ENCODE results near the gene PHYHIPL. TPM values are rescaled to one million over a fixed set of nuclear protein-coding genes. Genes with fewer than 3 reads are reported as not detected.

PHYHIPL gene
- total and polyA plus RNA-seq, 2 of the 4 experiments (the other 2 are of a cell fraction) = not detected

- ChIA-PET POLR2A (ENCODE audit: unreplicated experiment) (no interaction called here), CTCF (no interaction called here)
- Histone ChIP-seq H3K27me3 (ENCODE audit: control insufficient read depth, insufficient read depth, low read length) (no peaks in the 10 kb centered on the region), H4K8ac (ENCODE audit: low read depth in 2 of 2, low read length in 2 of 2) (no peak overlapping the region), H2AK9ac (replicated peaks; ENCODE audit: low read depth, low read length, poor library complexity) (no peak overlapping the region), H2BK5ac (ENCODE audit: low read depth, low read length, poor library complexity, severe bottlenecking) (no peak overlapping the region), H4K5ac (ENCODE audit: low read depth, low read length) (no peak overlapping the region), H3K4me2 (ENCODE audit: low read depth, low read length) (no peak overlapping the region), H3K79me1 (ENCODE audit: low read depth in 1 of 2, low read length in 2 of 2) (no peaks in the 10 kb centered on the region), H3K4me3 (ENCODE audit: insufficient read depth, low read depth, low read length) (no peak overlapping the region), H2AFZ (replicated peaks; ENCODE audit: low read length, poor library complexity) (no peak overlapping the region), H3K4ac (ENCODE audit: low read depth, low read length) (no peak overlapping the region), H4K91ac (ENCODE audit: insufficient read depth, low read depth, low read length) (no peak overlapping the region), H3K27ac (ENCODE audit: insufficient read depth, low read length) (no peak overlapping the region), H3K18ac (ENCODE audit: low read depth, low read length) (no peak overlapping the region), H3K9me3 (ENCODE audit: control insufficient read depth, insufficient read depth, low read length) (no peaks in the 10 kb centered on the region), H3K23ac (ENCODE audit: low read depth, low read length) (no peak overlapping the region), H3K56ac (ENCODE audit: extremely low read depth, insufficient read depth, low read length) (no peak overlapping the region), H3K9ac (ENCODE audit: low read depth, low read length) (no peak overlapping the region), H2BK15ac (ENCODE audit: low read depth, low read length) (no peak overlapping the region), H3K14ac (replicated peaks; ENCODE audit: low read depth, low read length) (no peak overlapping the region), H3K9me1 (ENCODE audit: insufficient read depth, low read length) (no peaks in the 10 kb centered on the region), H4K20me1 (ENCODE audit: insufficient read depth, low read length) (no peaks in the 10 kb centered on the region), H2AK5ac (ENCODE audit: low read depth, low read length) (no peak overlapping the region), H2BK120ac (ENCODE audit: low read depth, low read length) (no peak overlapping the region), H3K36me3 (ENCODE audit: control insufficient read depth, insufficient read depth, low read length) (no peaks in the 10 kb centered on the region), H2BK20ac (ENCODE audit: low read depth, low read length) (no peak overlapping the region), H3K4me1 (ENCODE audit: control insufficient read depth, insufficient read depth, low read length) (no peaks in the 10 kb centered on the region)
- intact Hi-C loops (cut with micrococcal nuclease) = no loop called here
- in situ Hi-C loops (cut with MboI; ENCODE audit: low sequenced_read_pairs) = loop anchor here (25.0 kb wide), 2 partner anchors 677 to 802 kb away; no protein-coding TSS in a partner anchor
- DNase-seq (no peak), ATAC-seq (ENCODE audit: low read depth) (no peak)
- no CpG with 5 or more reads among the region's 1 CpG for WGBS, 2 experiments (ENCODE audit: extremely low coverage in 2 of 2, insufficient read length in 1 of 2)
- dilution Hi-C loops (cut with HindIII; ENCODE audit: low sequenced_read_pairs, unreplicated experiment) = no loop called here
- no peak for TF ChIP-seq ELK1 (IDR thresholded peaks at IDR 0.05; ENCODE audit: borderline replicate concordance, low read depth, low read length)
- TF ChIP-seq POLR2A (IDR thresholded peaks at IDR 0.05; ENCODE audit: low read depth, low read length) = no peak
- no peak for TF ChIP-seq MAZ (IDR thresholded peaks at IDR 0.05; ENCODE audit: borderline replicate concordance, low read depth, low read length)
- TF ChIP-seq RFX5 (IDR thresholded peaks at IDR 0.05; ENCODE audit: low read depth, low read length) = no peak
- TF ChIP-seq SMC3 (IDR thresholded peaks at IDR 0.05; ENCODE audit: low read depth, low read length) = no peak
- no peak for TF ChIP-seq CHD1 (IDR thresholded peaks at IDR 0.05; ENCODE audit: low read depth, low read length)
- TF ChIP-seq CEBPB (IDR thresholded peaks at IDR 0.05; ENCODE audit: low read depth, low read length) = no peak
- TF ChIP-seq RAD21 (IDR thresholded peaks at IDR 0.05; ENCODE audit: low read length) = no peak
- no peak for TF ChIP-seq NFE2L2 (IDR thresholded peaks at IDR 0.05; ENCODE audit: low read depth, low read length)
- no peak for TF ChIP-seq CTCF (conservative IDR thresholded peaks at IDR 0.05; ENCODE audit: low read depth, low read length)
- TF ChIP-seq MXI1 (IDR thresholded peaks at IDR 0.05; ENCODE audit: borderline replicate concordance, low read depth, low read length) = no peak
- TF ChIP-seq USF2 (IDR thresholded peaks at IDR 0.05; ENCODE audit: low read depth, low read length) = no peak
- no peak for TF ChIP-seq MAFK (IDR thresholded peaks at IDR 0.05; ENCODE audit: low read depth, low read length)
- no peak for TF ChIP-seq RCOR1 (IDR thresholded peaks at IDR 0.05; ENCODE audit: insufficient replicate concordance, low read length)
- TF ChIP-seq BHLHE40 (IDR thresholded peaks at IDR 0.05; ENCODE audit: low read depth, low read length) = no peak
- no peak for TF ChIP-seq FOS (IDR thresholded peaks at IDR 0.05; ENCODE audit: low read depth, low read length)
- BruUV-seq (replicated peaks) = no TSS peak
These were observed 37.7 kb downstream of the PHYHIPL start for GRCh38 chr10:59214160-59214559.
